K562 (cell line): Measurements from ENCODE around the gene FRG1. TPM values are rescaled to one million over a fixed set of nuclear protein-coding genes. Genes with fewer than 3 reads are reported as not detected.

ENCODE experiments used
- BCL6 ChIP-seq: fragments of 250-450 bp; sonication (Bioruptor Pico); IDR thresholded peaks from 2 replicates; pipeline ENCODE4 v1.4.0; 2020
- BMI1 ChIP-seq: fragments of 150-350 bp; IDR thresholded peaks from 2 replicates; pipeline ENCODE4 v1.6.1; 2014; ENCODE audit warnings: low read length
- CEBPB ChIP-seq: fragments of 450-650 bp; IDR thresholded peaks from 2 replicates; pipeline ENCODE4 v1.6.1; 2016; ENCODE audit warnings: missing genetic modification characterization, missing compliant biosample characterization
- CREBBP ChIP-seq: IDR thresholded peaks from one replicate; pipeline ENCODE4 v1.6.1; 2012; ENCODE audit warnings: low read depth, mild to moderate bottlenecking, control low read depth, inconsistent platforms, low read length
- EGR1 ChIP-seq: fragments of 450-650 bp; conservative IDR thresholded peaks from 2 replicates; pipeline ENCODE4 v1.6.1; 2017; ENCODE audit warnings: mild to moderate bottlenecking
- HNRNPH1 ChIP-seq: fragments of 200-400 bp; formaldehyde crosslinking; optimal IDR thresholded peaks from 2 replicates; pipeline ENCODE3; 2017; ENCODE audit warnings: low read depth, mild to moderate bottlenecking, low read length, moderate library complexity
- KDM4B ChIP-seq, 2 experiments: fragments of 450-650 bp in 1 of 2; sonication (generic) in 1 of 2; IDR thresholded peaks; 2 replicates each; pipeline ENCODE4 v1.6.1; 2016 to 2017; ENCODE audit warnings: borderline replicate concordance in 2 of 2, antibody characterized with exemption in 1 of 2, low read depth in 1 of 2, mild to moderate bottlenecking in 1 of 2
- LCOR ChIP-seq: sonication (generic); formaldehyde crosslinking; IDR thresholded peaks from 2 replicates; pipeline ENCODE4 v1.8.0; 2022; ENCODE audit warnings: mild to moderate bottlenecking, missing genetic modification reagents
- MYNN ChIP-seq, 2 experiments: sonication (generic); formaldehyde crosslinking in 1 of 2; IDR thresholded peaks; 2 replicates each; pipeline versions ENCODE4 v1.5.0 to v1.6.1; 2016 to 2020; ENCODE audit warnings: antibody characterized with exemption in 1 of 2, missing genetic modification reagents in 1 of 2
- NCOA4 ChIP-seq: fragments of 450-650 bp; IDR thresholded peaks from 2 replicates; pipeline ENCODE4 v1.6.1; 2018; ENCODE audit warnings: mild to moderate bottlenecking; ENCODE audit not compliant: partially characterized antibody
- NFRKB ChIP-seq: fragments of 450-650 bp; IDR thresholded peaks from 2 replicates; pipeline ENCODE4 v1.6.1; 2016; ENCODE audit warnings: low read depth
- NUFIP1 ChIP-seq: fragments of 450-650 bp; IDR thresholded peaks from 2 replicates; pipeline ENCODE4 v1.6.1; 2018; ENCODE audit not compliant: partially characterized antibody
- RBM15 ChIP-seq: fragments of 200-400 bp; formaldehyde crosslinking; IDR thresholded peaks from 2 replicates; pipeline ENCODE4 v1.6.1; 2018; ENCODE audit warnings: mild to moderate bottlenecking, low read length, moderate library complexity; ENCODE audit not compliant: insufficient read depth
- TAF9B ChIP-seq: fragments of 450-650 bp; IDR thresholded peaks from 2 replicates; pipeline ENCODE4 v1.6.1; 2018; ENCODE audit warnings: mild to moderate bottlenecking; ENCODE audit not compliant: partially characterized antibody
- U2AF1 ChIP-seq: fragments of 200-400 bp; formaldehyde crosslinking; optimal IDR thresholded peaks from 2 replicates; pipeline ENCODE3; 2017; ENCODE audit warnings: mild to moderate bottlenecking, low read depth, low read length, moderate library complexity
- ZFP1 ChIP-seq: fragments of 450-650 bp; formaldehyde crosslinking; IDR thresholded peaks from 2 replicates; pipeline ENCODE4 v1.4.0; 2020; ENCODE audit warnings: mild to moderate bottlenecking, mixed read lengths
- ZNF124 ChIP-seq: sonication (generic); formaldehyde crosslinking; IDR thresholded peaks from 2 replicates; pipeline ENCODE4 v1.8.1; 2022; ENCODE audit warnings: missing genetic modification reagents
- ZNF589 ChIP-seq: fragments of 200-800 bp; sonication (Bioruptor generic); IDR thresholded peaks from 2 replicates; pipeline ENCODE4 v1.6.1; 2016; ENCODE audit warnings: low read depth, missing genetic modification characterization, missing compliant biosample characterization
- ZNF717 ChIP-seq: fragments of 250-450 bp; sonication (Bioruptor Pico); IDR thresholded peaks from 2 replicates; pipeline ENCODE4 v1.5.0; 2021
- polyA plus RNA-seq, 8 experiments: library from polyadenylated mRNA; depleted of rRNA in 4 of 8; stranded (reverse) in 5 of 8; unstranded in 3 of 8; fragments of >200 nt; fragmentation: Nextera tagmentation in 2 of 8; fragmentation: Illumina TruSeq in 1 of 8; extraction: Ambion mirVana in 2 of 8; extraction: Trizol in 1 of 8; gene quantifications; 2 replicates each; pipeline versions ENCODE4 v1.2.1 to v1.2.3, GENCODE V29; 2011 to 2014; ENCODE audit warnings: inconsistent platforms in 1 of 8, missing spikeins in 1 of 8
- total RNA-seq, 7 experiments: library from RNA; depleted of rRNA in 6 of 7; stranded (reverse); fragments of >200 nt in 6 of 7; fragmentation: Illumina TruSeq in 2 of 7; extraction: Trizol in 2 of 7; gene quantifications; 2 replicates each; pipeline versions ENCODE4 v1.2.1 to v1.2.3, GENCODE V29; 2011 to 2021; ENCODE audit warnings: low replicate concordance in 1 of 7
- TF ChIP-seq, protein P1 (sequence below): sonication (generic); formaldehyde crosslinking; IDR thresholded peaks from 2 replicates; pipeline ENCODE4 v1.8.0; 2023; ENCODE audit warnings: missing genetic modification reagents, mild to moderate bottlenecking, borderline replicate concordance
- TF ChIP-seq, protein P2 (sequence below): sonication (generic); formaldehyde crosslinking; IDR thresholded peaks from 2 replicates; pipeline ENCODE4 v1.8.1; 2023; ENCODE audit warnings: mild to moderate bottlenecking, missing genetic modification reagents
- TF ChIP-seq, protein P3 (sequence below): fragments of 450-650 bp; formaldehyde crosslinking; IDR thresholded peaks from 2 replicates; pipeline ENCODE4 v1.4.0; 2022; ENCODE audit warnings: missing genetic modification characterization

The FRG1 gene
- total and polyA plus RNA-seq, 9 of the 15 experiments (the other 6 are each of a cell fraction or from before 2014, with no cell fraction given): 36.4 to 203 (median 112) TPM

DNA sequence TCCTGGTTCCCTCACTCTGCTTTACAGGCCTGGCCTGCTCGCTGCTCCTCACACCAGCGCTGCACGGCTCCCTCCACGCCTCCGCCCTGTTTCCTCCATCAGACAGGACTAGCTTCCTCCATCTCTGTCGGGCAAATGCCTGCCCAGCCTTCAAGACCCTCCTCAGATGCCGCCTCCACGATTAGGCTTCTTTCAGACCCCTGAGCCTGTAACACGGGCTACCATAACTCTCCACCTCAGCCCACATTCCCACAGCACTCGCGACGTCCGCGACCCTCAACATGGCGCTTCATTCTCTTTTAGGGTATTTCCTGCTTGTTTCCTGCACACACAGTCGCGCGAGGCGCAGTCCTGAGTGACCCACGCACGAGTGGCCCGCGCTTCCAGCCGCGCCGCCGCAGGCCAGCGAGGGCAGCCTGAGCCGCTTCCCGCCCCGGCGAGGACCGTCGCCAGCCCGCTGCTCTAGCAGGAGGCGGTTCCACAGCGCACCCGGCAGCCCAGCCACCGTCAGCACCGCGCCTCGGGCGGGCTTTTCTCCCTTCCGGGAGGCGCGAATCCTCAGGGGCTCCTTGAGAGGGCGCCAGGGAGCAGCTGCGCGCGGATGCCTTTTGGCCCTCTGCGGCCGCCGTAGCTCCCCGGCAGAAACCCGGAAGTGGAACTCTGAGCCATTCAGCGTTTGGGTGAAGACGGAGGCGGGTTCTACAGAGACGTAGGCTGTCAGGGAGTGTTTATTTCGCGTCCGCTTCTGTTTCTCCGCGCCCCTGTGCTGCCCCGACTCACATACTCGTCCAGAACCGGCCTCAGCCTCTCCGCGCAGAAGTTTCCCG is at the start of gene FRG1 (continued):
- TF ChIP-seq, protein P1, sequence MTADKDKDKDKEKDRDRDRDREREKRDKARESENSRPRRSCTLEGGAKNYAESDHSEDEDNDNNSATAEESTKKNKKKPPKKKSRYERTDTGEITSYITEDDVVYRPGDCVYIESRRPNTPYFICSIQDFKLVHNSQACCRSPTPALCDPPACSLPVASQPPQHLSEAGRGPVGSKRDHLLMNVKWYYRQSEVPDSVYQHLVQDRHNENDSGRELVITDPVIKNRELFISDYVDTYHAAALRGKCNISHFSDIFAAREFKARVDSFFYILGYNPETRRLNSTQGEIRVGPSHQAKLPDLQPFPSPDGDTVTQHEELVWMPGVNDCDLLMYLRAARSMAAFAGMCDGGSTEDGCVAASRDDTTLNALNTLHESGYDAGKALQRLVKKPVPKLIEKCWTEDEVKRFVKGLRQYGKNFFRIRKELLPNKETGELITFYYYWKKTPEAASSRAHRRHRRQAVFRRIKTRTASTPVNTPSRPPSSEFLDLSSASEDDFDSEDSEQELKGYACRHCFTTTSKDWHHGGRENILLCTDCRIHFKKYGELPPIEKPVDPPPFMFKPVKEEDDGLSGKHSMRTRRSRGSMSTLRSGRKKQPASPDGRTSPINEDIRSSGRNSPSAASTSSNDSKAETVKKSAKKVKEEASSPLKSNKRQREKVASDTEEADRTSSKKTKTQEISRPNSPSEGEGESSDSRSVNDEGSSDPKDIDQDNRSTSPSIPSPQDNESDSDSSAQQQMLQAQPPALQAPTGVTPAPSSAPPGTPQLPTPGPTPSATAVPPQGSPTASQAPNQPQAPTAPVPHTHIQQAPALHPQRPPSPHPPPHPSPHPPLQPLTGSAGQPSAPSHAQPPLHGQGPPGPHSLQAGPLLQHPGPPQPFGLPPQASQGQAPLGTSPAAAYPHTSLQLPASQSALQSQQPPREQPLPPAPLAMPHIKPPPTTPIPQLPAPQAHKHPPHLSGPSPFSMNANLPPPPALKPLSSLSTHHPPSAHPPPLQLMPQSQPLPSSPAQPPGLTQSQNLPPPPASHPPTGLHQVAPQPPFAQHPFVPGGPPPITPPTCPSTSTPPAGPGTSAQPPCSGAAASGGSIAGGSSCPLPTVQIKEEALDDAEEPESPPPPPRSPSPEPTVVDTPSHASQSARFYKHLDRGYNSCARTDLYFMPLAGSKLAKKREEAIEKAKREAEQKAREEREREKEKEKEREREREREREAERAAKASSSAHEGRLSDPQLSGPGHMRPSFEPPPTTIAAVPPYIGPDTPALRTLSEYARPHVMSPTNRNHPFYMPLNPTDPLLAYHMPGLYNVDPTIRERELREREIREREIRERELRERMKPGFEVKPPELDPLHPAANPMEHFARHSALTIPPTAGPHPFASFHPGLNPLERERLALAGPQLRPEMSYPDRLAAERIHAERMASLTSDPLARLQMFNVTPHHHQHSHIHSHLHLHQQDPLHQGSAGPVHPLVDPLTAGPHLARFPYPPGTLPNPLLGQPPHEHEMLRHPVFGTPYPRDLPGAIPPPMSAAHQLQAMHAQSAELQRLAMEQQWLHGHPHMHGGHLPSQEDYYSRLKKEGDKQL (CRISPR knock-in tag): no peak
- TF ChIP-seq U2AF1 (no peak), CREBBP (no peak), LCOR (CRISPR knock-in tag) (peak; percentile 96), CEBPB (tag) (no peak), BCL6 (CRISPR knock-in tag) (no peak), ZFP1 (CRISPR knock-in tag) (no peak), BMI1 (no peak), KDM4B (IDR thresholded peaks at IDR 0.05; ENCODE audit: borderline replicate concordance in 2 of 2, low read depth in 1 of 2) (no peak; a peak in 1 of 4 replicates), MYNN (IDR thresholded peaks at IDR 0.05) (no peak), MYNN (CRISPR knock-in tag; IDR thresholded peaks at IDR 0.05) (no peak), TAF9B (peak; percentile 64), RBM15 (no peak), HNRNPH1 (no peak), NCOA4 (no peak), NFRKB (no peak), ZNF124 (CRISPR knock-in tag) (no peak), ZNF589 (CRISPR knock-in tag) (peak; percentile 45; the same call in 1 of the 2 replicates), EGR1 (no peak), NUFIP1 (no peak), ZNF717 (CRISPR knock-in tag) (no peak)
- TF ChIP-seq, protein P2, sequence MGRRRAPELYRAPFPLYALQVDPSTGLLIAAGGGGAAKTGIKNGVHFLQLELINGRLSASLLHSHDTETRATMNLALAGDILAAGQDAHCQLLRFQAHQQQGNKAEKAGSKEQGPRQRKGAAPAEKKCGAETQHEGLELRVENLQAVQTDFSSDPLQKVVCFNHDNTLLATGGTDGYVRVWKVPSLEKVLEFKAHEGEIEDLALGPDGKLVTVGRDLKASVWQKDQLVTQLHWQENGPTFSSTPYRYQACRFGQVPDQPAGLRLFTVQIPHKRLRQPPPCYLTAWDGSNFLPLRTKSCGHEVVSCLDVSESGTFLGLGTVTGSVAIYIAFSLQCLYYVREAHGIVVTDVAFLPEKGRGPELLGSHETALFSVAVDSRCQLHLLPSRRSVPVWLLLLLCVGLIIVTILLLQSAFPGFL: no peak
- TF ChIP-seq, protein P3, sequence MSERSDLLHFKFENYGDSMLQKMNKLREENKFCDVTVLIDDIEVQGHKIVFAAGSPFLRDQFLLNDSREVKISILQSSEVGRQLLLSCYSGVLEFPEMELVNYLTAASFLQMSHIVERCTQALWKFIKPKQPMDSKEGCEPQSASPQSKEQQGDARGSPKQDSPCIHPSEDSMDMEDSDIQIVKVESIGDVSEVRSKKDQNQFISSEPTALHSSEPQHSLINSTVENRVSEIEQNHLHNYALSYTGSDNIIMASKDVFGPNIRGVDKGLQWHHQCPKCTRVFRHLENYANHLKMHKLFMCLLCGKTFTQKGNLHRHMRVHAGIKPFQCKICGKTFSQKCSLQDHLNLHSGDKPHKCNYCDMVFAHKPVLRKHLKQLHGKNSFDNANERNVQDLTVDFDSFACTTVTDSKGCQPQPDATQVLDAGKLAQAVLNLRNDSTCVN (CRISPR knock-in tag): no peak
